PC-9 (cell line): Measurements from ENCODE around the gene TBC1D22A. TPM values are rescaled to one million over a fixed set of nuclear protein-coding genes. Genes with fewer than 3 reads are reported as not detected.

ENCODE experiments used
- BruUV-seq: library from RNA; stranded (reverse); fragments of 400-500 nt; replicated peaks from 2 replicates; lab custom pipeline; 2021; lab: Mats Ljungman, UMichigan
- CTCF ChIA-PET: fragments of 300-600 bp; sonication (Branson Sonifier 250); formaldehyde crosslinking; loops from one replicate; lab custom pipeline; 2022; ENCODE audit warnings: antibody characterized with exemption; lab: Charles Lee
- POLR2A ChIA-PET: fragments of 300-600 bp; sonication (Branson Sonifier 250); formaldehyde crosslinking; loops from one replicate; lab custom pipeline; 2022; ENCODE audit warnings: antibody characterized with exemption; ENCODE audit not compliant: unreplicated experiment; lab: Charles Lee
- DNase-seq, 2 experiments: peaks; one replicate each; pipeline versions ENCODE4 v3.0.0 to v3.0.0-alpha.2; 2015 to 2022; ENCODE audit warnings: mixed read lengths in 1 of 2
- H2AFZ ChIP-seq: fragments of 200-600 bp; sonication (generic); 2 replicates; pipeline ENCODE4 v1.8.1; 2017; ENCODE audit warnings: antibody characterized with exemption
- H3F3A ChIP-seq: fragments of 200-600 bp; sonication (generic); 2 replicates; pipeline ENCODE4 v1.8.1; 2017; ENCODE audit warnings: antibody characterized with exemption, mild to moderate bottlenecking, low read depth; ENCODE audit not compliant: insufficient read depth
- H3K27ac ChIP-seq: fragments of 200-600 bp; sonication (generic); 2 replicates; pipeline ENCODE4 v1.6.1; 2016; ENCODE audit warnings: mixed run types
- H3K27me3 ChIP-seq: fragments of 200-600 bp; sonication (generic); 2 replicates; pipeline ENCODE4 v1.6.1; 2016; ENCODE audit warnings: low read depth, mixed run types; ENCODE audit not compliant: insufficient read depth
- H3K36me3 ChIP-seq: fragments of 200-600 bp; sonication (generic); 2 replicates; pipeline ENCODE4 v1.6.1; 2016; ENCODE audit warnings: low read depth, mixed run types
- H3K4me1 ChIP-seq: fragments of 200-600 bp; sonication (generic); replicated peaks from 2 replicates; pipeline ENCODE4 v1.6.1; 2016; ENCODE audit warnings: mixed run types; ENCODE audit not compliant: insufficient read depth
- H3K4me2 ChIP-seq: fragments of 200-600 bp; sonication (generic); 2 replicates; pipeline ENCODE4 v1.6.1; 2017; ENCODE audit warnings: mixed run types
- H3K4me3 ChIP-seq: fragments of 200-600 bp; sonication (generic); 2 replicates; pipeline ENCODE4 v1.6.1; 2016; ENCODE audit warnings: mixed run types
- H3K79me2 ChIP-seq: fragments of 200-600 bp; sonication (generic); 2 replicates; pipeline ENCODE4 v1.6.1; 2017; ENCODE audit warnings: low read depth, mixed run types
- H3K9me2 ChIP-seq: fragments of 200-600 bp; sonication (generic); 2 replicates; pipeline ENCODE4 v1.8.1; 2017; ENCODE audit warnings: mild to moderate bottlenecking; ENCODE audit not compliant: insufficient read depth
- H3K9me3 ChIP-seq: fragments of 200-600 bp; sonication (generic); 2 replicates; pipeline ENCODE4 v1.8.1; 2016; ENCODE audit warnings: low read depth; ENCODE audit not compliant: insufficient read depth
- H4K20me1 ChIP-seq: fragments of 200-600 bp; sonication (generic); 2 replicates; pipeline ENCODE4 v1.8.1; 2017; ENCODE audit not compliant: insufficient read depth
- EZH2 ChIP-seq: fragments of 200-600 bp; sonication (generic); IDR thresholded peaks from 2 replicates; pipeline ENCODE4 v1.8.0; 2017; ENCODE audit warnings: antibody characterized with exemption, low read depth
- intact Hi-C: fragments of 100-400 bp; cut with micrococcal nuclease; formaldehyde crosslinking; loops from one replicate; pipeline ENCODE4 v1.10.0; 2022; ENCODE audit not compliant: unreplicated experiment
- total RNA-seq: library from RNA; stranded (reverse); gene quantifications from 2 replicates; pipeline ENCODE4 v1.2.3, GENCODE V29; 2021
- TF ChIP-seq, protein P1 (sequence below): fragments of 200-600 bp; sonication (generic); conservative IDR thresholded peaks from 2 replicates; pipeline ENCODE4 v1.6.1; 2017; ENCODE audit warnings: mixed run types, antibody characterized with exemption, mild to moderate bottlenecking, moderate library complexity

The TBC1D22A gene
- total RNA-seq, 1 experiment from 2014 or later: 40.3 TPM

DNA sequence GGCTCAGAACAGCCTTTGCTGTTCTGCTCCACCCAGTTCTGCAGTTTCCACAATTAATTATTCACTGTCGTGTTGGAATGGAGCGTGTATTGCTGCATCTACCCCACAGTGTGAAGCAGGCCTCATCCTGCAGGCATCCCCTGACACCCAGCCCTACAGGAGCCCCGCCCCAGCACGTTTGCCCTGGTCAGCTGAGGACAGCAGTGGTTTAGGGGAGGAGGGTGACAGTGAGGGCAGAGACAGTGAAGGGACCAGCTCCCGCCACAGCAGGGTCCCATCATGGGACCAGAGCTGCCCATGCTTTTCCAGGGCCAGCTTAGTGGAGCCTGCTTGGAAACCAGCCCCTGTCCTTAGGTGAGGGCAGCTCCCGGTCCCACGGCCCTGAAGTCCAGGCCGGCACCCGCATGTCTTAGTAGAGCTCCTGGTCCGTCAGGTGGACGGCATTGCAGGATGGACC lies 273.0 kb downstream of the TBC1D22A start:
- H2AFZ ChIP-seq: no peak overlapping the region
- H3F3A ChIP-seq: no peaks in the 10 kb centered on the region
- no peaks in the 10 kb centered on the region for H3K9me2 ChIP-seq
- no peaks in the 10 kb centered on the region for H3K36me3 ChIP-seq
- no peaks in the 10 kb centered on the region for H3K9me3 ChIP-seq
- H3K27ac ChIP-seq: no peak overlapping the region
- H3K79me2 ChIP-seq: no peaks in the 10 kb centered on the region
- POLR2A ChIA-PET: no interaction called here
- H4K20me1 ChIP-seq: peaks cover 25% of the 10 kb centered on the region
- no peak overlapping the region for H3K4me2 ChIP-seq
- BruUV-seq: no TSS peak
- no peak overlapping the region for H3K4me3 ChIP-seq
- CTCF ChIA-PET: no interaction called here
- no peak for TF ChIP-seq EZH2
- TF ChIP-seq, protein P1, sequence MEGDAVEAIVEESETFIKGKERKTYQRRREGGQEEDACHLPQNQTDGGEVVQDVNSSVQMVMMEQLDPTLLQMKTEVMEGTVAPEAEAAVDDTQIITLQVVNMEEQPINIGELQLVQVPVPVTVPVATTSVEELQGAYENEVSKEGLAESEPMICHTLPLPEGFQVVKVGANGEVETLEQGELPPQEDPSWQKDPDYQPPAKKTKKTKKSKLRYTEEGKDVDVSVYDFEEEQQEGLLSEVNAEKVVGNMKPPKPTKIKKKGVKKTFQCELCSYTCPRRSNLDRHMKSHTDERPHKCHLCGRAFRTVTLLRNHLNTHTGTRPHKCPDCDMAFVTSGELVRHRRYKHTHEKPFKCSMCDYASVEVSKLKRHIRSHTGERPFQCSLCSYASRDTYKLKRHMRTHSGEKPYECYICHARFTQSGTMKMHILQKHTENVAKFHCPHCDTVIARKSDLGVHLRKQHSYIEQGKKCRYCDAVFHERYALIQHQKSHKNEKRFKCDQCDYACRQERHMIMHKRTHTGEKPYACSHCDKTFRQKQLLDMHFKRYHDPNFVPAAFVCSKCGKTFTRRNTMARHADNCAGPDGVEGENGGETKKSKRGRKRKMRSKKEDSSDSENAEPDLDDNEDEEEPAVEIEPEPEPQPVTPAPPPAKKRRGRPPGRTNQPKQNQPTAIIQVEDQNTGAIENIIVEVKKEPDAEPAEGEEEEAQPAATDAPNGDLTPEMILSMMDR: no peak
- H3K4me1 ChIP-seq: no peaks in the 10 kb centered on the region
- DNase-seq: no peak
- intact Hi-C loops: no loop called here
- no peaks in the 10 kb centered on the region for H3K27me3 ChIP-seq

DNA sequence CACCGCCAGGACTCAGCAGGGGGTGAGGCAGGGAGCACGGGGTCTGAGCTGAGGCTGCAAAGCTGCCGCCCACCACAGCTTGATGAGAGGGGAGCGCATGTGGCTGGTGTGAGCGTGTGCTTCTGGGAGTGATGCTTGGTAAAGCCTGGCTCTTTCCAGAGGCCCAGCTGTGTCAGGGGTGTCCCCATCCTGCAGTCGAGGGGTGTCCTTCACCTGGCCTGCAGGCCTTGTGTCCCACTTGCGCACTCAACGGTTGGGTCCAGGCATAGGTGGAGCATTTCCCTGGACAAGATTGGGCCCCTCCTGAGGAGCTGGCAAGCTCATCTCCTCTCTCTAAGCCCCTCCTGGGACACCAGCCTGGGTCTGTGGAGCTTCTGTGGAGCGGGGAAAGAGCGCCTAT lies 273.9 kb downstream of the TBC1D22A start:
- H3K9me3 ChIP-seq: no peaks in the 10 kb centered on the region
- intact Hi-C loops: no loop called here
- no peak overlapping the region for H3K4me3 ChIP-seq
- no peak overlapping the region for H3K27ac ChIP-seq
- DNase-seq: no peak
- peaks cover 25% of the 10 kb centered on the region for H4K20me1 ChIP-seq
- no peak overlapping the region for H3K4me2 ChIP-seq
- H3K36me3 ChIP-seq: no peaks in the 10 kb centered on the region
- BruUV-seq: no TSS peak
- no peak overlapping the region for H2AFZ ChIP-seq
- no peaks in the 10 kb centered on the region for H3K4me1 ChIP-seq
- H3K27me3 ChIP-seq: no peaks in the 10 kb centered on the region
- CTCF ChIA-PET: no interaction called here
- no peaks in the 10 kb centered on the region for H3F3A ChIP-seq
- H3K9me2 ChIP-seq: no peaks in the 10 kb centered on the region
- no peaks in the 10 kb centered on the region for H3K79me2 ChIP-seq
- TF ChIP-seq EZH2: no peak
- TF ChIP-seq, protein P1: no peak
- POLR2A ChIA-PET: no interaction called here

GRCh38 chr22:47036936-47037485 lies 274.6 kb downstream of the TBC1D22A start:
- intact Hi-C loops: no loop called here
- POLR2A ChIA-PET: no interaction called here
- Histone ChIP-seq H4K20me1 (peaks cover 20% of the 10 kb centered on the region), H3K27ac (no peak overlapping the region), H3K36me3 (no peaks in the 10 kb centered on the region), H3F3A (no peaks in the 10 kb centered on the region), H3K4me2 (no peak overlapping the region), H2AFZ (no peak overlapping the region), H3K79me2 (no peaks in the 10 kb centered on the region), H3K9me3 (no peaks in the 10 kb centered on the region), H3K4me1 (no peaks in the 10 kb centered on the region), H3K27me3 (no peaks in the 10 kb centered on the region), H3K4me3 (no peak overlapping the region), H3K9me2 (no peaks in the 10 kb centered on the region)
- DNase-seq: no peak
- TF ChIP-seq, protein P1: no peak
- TF ChIP-seq EZH2: no peak
- CTCF ChIA-PET: no interaction called here
- no TSS peak for BruUV-seq
